PC-9 (cell line): Measurements from ENCODE around the gene CTSH.

Experiments used
- EZH2 ChIP-seq: fragments of 200-600 bp; sonication (generic); IDR thresholded peaks from 2 replicates; pipeline ENCODE4 v1.8.0; 2017; ENCODE audit warnings: antibody characterized with exemption, low read depth
- TF ChIP-seq, protein P1 (sequence below): fragments of 200-600 bp; sonication (generic); conservative IDR thresholded peaks from 2 replicates; pipeline ENCODE4 v1.6.1; 2017; ENCODE audit warnings: mixed run types, antibody characterized with exemption, mild to moderate bottlenecking, moderate library complexity

DNA sequence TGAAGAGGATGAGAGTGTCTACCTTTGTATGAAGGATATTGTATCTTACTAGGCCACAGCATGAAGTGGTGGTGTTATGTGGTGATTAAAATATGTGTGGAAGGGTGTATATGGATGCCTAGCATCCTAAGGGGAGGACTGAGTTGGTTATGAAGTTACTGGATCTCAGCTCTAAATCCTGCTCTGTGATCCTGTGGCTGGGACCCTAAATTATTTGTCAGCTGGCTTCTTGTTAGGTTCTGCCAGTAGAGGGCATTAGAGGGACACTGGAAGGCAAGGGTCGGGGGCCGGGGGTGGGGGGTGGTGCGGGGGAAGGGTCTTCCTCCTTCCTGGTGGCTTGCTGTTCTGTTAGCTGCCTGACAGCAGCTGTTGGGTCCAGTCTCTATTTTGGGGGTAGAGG, 37.3 kb downstream of the CTSH start:
- TF ChIP-seq EZH2, result no peak
- TF ChIP-seq, protein P1, sequence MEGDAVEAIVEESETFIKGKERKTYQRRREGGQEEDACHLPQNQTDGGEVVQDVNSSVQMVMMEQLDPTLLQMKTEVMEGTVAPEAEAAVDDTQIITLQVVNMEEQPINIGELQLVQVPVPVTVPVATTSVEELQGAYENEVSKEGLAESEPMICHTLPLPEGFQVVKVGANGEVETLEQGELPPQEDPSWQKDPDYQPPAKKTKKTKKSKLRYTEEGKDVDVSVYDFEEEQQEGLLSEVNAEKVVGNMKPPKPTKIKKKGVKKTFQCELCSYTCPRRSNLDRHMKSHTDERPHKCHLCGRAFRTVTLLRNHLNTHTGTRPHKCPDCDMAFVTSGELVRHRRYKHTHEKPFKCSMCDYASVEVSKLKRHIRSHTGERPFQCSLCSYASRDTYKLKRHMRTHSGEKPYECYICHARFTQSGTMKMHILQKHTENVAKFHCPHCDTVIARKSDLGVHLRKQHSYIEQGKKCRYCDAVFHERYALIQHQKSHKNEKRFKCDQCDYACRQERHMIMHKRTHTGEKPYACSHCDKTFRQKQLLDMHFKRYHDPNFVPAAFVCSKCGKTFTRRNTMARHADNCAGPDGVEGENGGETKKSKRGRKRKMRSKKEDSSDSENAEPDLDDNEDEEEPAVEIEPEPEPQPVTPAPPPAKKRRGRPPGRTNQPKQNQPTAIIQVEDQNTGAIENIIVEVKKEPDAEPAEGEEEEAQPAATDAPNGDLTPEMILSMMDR, result peak; percentile 20; the same call in 1 of the 2 replicates
